Skeletal muscle cell (primary cell): ENCODE results near the gene CFAP53.
"Not testable (repeated sequence)": the region's sequence is repeated elsewhere in the genome, so short reads cannot be mapped to it uniquely, and the experiment has no call there.

ENCODE experiments used
- DNase-seq: peaks from one replicate; pipeline ENCODE4 v3.0.0-alpha.2; 2010; ENCODE audit warnings: low read depth
- H3K4me3 ChIP-seq: 2 replicates; pipeline ENCODE4 v1.5.1; 2011; ENCODE audit warnings: low read depth, mild to moderate bottlenecking, control low read depth, low read length, moderate library complexity

CFAP53 gene

GRCh38 chr18:50266248-50266704 lies at the start of gene CFAP53:
CFAP53 (minus strand) TSS chr18:50266495; CDS start chr18:50266404, 91 bp downstream.
- DNase-seq = peak; percentile 61
- peak within 1 kb of the TSS; percentile 75 for H3K4me3 ChIP-seq

- no peak overlapping the region for H3K4me3 ChIP-seq
- no peak for DNase-seq
These were observed 49.0 kb upstream of the CFAP53 start for GRCh38 chr18:50315100-50315871.

GRCh38 chr18:50313873-50314460 lies 47.7 kb upstream of the CFAP53 start:
- H3K4me3 ChIP-seq = no peak overlapping the region
- no peak for DNase-seq

DNA sequence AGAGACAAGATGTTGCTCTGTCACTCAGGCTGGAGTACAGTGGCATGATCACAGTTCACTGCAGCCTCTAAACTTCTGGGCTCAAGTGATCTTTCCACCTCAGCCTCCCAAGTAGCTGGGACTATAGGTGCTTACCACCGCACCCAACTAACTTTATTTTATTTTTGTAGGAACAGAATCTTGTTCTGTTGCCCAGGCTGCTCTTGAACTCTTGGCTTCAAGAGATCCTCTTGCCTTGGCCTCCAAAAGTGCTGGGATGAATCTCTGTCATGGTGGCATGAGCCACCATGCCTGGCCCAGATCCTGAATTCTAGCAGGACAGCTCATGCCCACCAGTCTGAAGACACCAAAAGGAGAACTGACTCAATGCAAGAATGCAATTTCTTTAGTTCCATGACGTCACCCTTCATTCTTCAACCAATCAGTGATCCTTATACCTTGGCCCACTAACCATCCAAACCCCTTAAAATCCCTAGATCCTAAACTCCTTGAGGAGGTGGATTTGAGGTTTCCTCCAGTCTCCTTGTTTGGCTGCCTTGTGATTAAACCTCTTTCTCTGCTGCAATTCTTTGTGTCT lies 46.8 kb upstream of the CFAP53 start:
- DNase-seq = no peak
- no peak overlapping the region for H3K4me3 ChIP-seq

GRCh38 chr18:50312296-50313030 lies 46.2 kb upstream of the CFAP53 start:
- H3K4me3 ChIP-seq = no peak overlapping the region
- no peak for DNase-seq

GRCh38 chr18:50311650-50312049 lies 45.4 kb upstream of the CFAP53 start:
- no peak for DNase-seq

DNA sequence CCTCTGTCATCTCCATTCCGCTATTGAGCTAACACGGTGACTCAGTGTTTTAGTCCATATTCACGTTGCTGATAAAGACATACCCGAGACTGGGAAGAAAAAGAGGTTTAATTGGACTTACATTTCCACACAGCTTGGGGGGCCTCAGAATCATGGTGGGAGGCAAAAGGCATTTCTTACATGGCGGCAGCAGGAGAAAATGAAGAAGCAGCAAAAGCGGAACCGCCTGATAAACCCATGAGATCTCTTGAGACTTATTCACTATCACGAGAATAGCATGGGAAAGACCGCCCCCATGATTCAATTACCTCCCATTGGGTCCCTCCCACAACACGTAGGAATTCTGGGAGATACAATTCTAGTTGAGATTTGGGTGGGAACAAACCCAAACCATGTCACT lies 43.8 kb upstream of the CFAP53 start:
- no peak for DNase-seq
- H3K4me3 ChIP-seq = no peak overlapping the region

More at GRCh38 chr18:50311650-50312049, 45.4 kb upstream of the CFAP53 start:
- no peak overlapping the region for H3K4me3 ChIP-seq

GRCh38 chr18:50308851-50309250 lies 42.6 kb upstream of the CFAP53 start:
- H3K4me3 ChIP-seq, DNase-seq: not testable (repeated sequence)

- peak; percentile 67 for DNase-seq
- H3K4me3 ChIP-seq = peak overlapping the region; percentile 58
These were observed 41.6 kb upstream of the CFAP53 start for GRCh38 chr18:50307738-50308470.

DNA sequence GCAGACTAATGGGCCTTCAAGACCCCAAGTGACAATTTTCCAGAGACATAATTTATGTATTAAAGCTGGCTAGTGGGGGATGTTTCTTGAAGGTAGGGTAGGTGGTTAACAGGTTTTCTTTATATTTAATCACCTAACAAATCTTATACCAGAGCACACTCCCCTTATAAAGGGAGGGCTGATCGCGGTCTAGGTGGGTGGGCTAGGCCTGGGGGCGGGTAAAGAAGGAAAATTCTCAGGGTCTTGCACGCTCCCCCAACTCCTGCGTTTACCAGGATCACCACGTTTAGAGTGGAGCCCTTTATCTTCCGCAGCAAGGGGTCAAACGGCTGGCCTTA lies 41.1 kb upstream of the CFAP53 start:
- H3K4me3 ChIP-seq = peak overlapping the region; percentile 58
- no peak for DNase-seq

DNA sequence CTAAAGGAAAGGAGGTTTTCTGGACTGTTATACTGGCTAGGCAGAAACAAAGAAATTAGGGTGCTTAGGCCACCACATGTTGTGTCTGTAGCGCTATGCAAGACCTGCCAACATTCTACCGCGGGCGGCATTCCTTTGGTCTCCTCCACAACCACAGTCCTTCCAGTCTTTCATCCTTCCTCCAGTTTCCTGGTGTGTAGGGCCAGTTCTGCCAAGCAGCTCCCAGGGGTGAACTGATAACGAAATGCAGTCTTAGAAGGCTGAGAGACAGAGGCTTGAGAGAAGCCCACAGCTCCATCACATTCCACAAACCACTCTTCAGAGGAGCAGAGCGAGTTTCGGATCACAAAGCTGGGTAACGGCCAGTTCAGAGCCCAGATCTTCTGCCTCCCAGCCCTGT lies 40.6 kb upstream of the CFAP53 start:
- no peak for DNase-seq
- H3K4me3 ChIP-seq = peak overlapping the region; percentile 58

DNA sequence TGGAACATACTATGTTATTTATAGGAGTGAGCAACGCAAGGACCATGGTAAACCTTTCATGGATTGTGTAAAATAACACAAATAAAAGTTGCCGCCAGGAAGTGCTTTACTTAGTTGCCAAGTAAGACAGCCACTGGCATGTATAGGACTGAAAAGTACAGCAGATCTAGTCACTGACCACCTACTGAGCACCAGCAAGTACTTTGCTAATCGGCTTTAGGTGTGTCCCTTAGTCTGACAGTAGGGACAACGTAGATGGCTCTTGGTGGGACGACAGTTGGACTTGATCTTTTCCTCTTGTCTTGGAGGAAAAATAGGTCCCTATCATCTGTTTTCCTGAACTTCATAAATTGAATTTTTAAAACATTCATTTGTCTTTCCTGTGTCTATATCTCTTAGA lies 34.8 kb upstream of the CFAP53 start:
- no peak overlapping the region for H3K4me3 ChIP-seq
- DNase-seq = no peak

DNA sequence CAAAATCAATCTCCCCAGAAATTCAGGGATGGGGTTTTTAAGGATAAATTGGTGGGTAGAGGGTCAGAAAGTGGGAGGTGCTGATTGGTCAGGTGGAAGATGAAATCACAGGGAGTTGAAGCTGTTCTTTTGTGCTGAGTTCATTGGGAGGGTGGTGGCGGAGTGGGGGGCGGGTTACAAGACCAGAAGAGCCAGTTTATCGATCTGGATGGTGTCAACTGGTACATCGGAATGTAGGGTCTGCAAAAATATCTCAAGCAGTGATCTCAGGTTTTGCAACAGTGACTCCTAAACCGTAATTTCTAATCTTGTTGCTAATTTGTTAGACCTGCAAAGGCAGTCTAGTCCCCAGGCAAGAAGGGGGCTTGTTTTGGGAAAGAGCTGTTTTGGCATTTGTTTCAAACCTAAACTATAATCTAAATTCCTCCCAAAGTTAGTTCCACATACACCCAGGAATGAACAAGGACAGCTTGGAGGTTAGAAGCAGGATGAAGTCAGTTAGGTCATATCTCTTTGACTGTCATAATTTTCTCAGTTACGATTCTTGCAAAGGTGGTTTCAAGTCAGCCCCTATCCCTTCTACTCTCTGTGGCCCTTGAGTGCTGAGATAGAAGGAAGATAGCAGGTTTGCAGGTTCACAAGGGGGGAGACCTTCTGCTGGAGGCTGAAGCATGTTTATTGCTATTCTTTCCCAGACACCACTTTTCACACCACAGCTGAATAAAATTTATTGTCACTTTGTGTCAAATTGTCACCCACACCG lies 33.5 kb upstream of the CFAP53 start:
- no peak overlapping the region for H3K4me3 ChIP-seq
- no peak for DNase-seq

DNA sequence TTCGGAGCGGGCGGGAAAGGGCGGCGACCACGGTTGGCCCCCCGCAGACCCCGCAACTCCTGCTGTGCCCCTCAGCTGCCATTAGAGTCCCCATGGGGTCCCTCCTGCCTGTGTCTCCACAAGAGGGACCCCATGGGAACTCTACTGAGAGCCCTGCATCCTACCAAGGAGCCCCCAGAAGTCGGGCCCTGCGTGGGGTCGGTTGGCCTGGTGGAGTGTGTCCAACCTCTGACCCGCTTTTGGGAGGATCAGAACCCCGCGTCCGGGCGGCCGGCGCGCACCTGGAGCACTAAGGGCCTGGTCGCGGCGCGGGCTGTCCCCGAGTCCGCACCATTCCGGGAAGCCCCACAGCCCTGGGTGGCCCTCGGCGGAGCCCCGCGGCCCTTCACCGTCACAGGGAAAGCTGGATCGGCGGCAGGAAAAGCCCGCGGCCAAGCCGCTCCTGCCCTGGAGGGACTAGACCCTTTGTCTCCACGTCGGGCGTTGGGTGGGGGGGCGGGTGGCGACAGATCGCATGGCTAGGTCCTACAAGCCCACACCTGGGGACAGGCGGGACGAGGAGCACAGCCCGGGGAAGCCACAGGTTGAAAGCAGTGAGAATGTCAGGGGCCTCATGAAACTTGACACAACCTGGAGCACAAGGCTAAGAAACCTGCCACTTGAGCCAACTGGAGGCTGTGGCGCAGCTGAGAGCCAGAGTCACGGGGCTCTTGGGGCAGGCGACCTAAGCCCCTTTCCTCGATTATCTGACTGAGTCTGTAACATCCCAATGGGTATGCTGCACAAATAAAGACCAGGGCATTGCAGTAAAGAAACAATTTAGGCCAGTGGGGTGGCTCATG lies 32.4 kb upstream of the CFAP53 start:
- DNase-seq = no peak
- H3K4me3 ChIP-seq = peak overlapping the region; percentile 52

DNA sequence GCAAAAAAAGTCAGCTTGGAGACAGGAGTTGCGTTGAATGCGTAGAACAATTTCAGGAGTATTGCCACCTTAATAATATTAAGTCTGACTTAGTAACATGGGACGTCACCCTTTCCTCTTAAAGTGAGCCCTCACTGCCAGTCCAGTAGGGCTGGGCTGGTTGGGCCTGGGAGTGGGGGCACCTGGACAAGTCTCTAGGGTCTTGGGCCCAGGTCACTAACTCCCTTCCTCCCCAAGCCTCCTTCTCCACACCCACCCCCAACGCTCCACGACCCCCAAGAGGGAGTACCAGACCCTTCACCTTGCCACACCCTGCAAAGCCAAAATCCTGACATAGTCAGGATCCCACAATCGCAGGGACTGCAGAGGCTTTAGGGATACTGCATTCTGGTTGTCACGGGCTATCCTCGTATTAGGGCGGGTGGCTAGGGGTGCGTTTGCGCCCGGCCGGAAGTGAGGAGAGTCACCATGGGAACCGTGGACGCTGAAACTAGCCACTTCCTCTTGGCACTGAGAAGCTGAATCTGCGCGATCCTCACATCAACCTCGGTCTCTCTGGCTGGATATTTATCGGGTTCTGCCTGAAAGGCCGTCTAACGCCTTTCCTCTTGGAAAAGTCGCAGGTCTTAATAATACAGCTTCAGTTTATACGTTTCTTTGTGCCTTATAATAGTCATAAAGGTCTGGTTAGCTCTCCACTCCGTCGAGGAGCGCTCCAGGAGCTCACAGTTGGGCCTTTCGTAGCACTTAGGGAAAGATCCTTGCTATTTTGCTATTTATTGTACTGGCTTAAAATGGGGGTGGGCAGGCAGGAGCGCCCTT lies 31.5 kb upstream of the CFAP53 start:
- H3K4me3 ChIP-seq = peak overlapping the region; percentile 52
- no peak for DNase-seq

GRCh38 chr18:50293039-50293438 lies 26.7 kb upstream of the CFAP53 start:
- H3K4me3 ChIP-seq = no peak overlapping the region
- DNase-seq = no peak

DNA sequence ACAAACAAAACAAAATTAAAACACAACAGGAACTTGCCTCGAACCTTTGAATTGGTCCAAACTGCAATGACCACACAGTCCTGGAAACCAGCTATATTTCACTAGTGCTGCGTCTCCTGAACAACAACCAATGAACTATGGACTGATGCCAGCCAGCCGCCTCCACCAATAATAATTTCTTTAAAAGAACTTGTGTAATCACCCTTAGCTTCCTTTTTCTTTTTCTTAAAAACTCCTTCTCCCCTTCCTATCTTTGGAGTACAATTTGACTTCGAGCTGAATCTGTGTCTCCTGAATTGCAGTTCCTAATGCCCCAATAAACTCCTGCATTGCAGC lies 22.8 kb upstream of the CFAP53 start:
- no peak for DNase-seq
- no peak overlapping the region for H3K4me3 ChIP-seq
